GM23338 (cell line): ENCODE measurements around the gene ATP8A2. TPM values are rescaled to one million over a fixed set of nuclear protein-coding genes. Genes with fewer than 3 reads are reported as not detected.

Experiments used
- ATAC-seq: fragments of 200-7000 bp; cut with Tn5 transposase; 3 replicates; pipeline ENCODE4 v1.9.1; 2020
- DNase-seq: peaks from one replicate; pipeline ENCODE4 v3.0.0-alpha.2; 2015; ENCODE audit warnings: low spot score
- H2AFZ ChIP-seq: fragments of 200-600 bp; sonication (generic); 2 replicates; pipeline ENCODE4 v1.8.0; 2016; ENCODE audit warnings: antibody characterized with exemption, mild to moderate bottlenecking, moderate library complexity
- H3F3A ChIP-seq: fragments of 200-600 bp; sonication (generic); replicated peaks from 2 replicates; pipeline ENCODE4 v1.8.0; 2017; ENCODE audit warnings: antibody characterized with exemption, mixed run types, low read depth
- H3K27ac ChIP-seq: fragments of 200-600 bp; sonication (generic); 2 replicates; pipeline ENCODE4 v1.6.1; 2016; ENCODE audit warnings: low read depth
- H3K27me3 ChIP-seq: fragments of 200-600 bp; sonication (generic); 2 replicates; pipeline ENCODE4 v1.8.0; 2016; ENCODE audit warnings: mild to moderate bottlenecking, mixed run types, moderate library complexity; ENCODE audit not compliant: insufficient read depth
- H3K36me3 ChIP-seq: fragments of 200-600 bp; sonication (generic); 2 replicates; pipeline ENCODE4 v1.8.0; 2016; ENCODE audit warnings: mild to moderate bottlenecking; ENCODE audit not compliant: insufficient read depth
- H3K4me1 ChIP-seq: fragments of 200-600 bp; sonication (generic); 2 replicates; pipeline ENCODE4 v1.8.0; 2016; ENCODE audit warnings: mild to moderate bottlenecking, moderate library complexity; ENCODE audit not compliant: insufficient read depth
- H3K4me2 ChIP-seq: fragments of 200-600 bp; sonication (generic); 2 replicates; pipeline ENCODE4 v1.7.1; 2017; ENCODE audit warnings: mixed run types
- H3K4me3 ChIP-seq: fragments of 200-600 bp; sonication (generic); 2 replicates; pipeline ENCODE4 v1.6.1; 2016; ENCODE audit warnings: mixed run types
- H3K79me2 ChIP-seq: fragments of 200-600 bp; sonication (generic); replicated peaks from 2 replicates; pipeline ENCODE4 v1.8.0; 2017; ENCODE audit warnings: mild to moderate bottlenecking; ENCODE audit not compliant: insufficient read depth
- H3K9me2 ChIP-seq: fragments of 200-600 bp; sonication (generic); 2 replicates; pipeline ENCODE4 v1.8.0; 2017; ENCODE audit not compliant: insufficient read depth
- H4K20me1 ChIP-seq: fragments of 200-600 bp; sonication (generic); replicated peaks from 2 replicates; pipeline ENCODE4 v1.8.0; 2017; ENCODE audit warnings: mild to moderate bottlenecking; ENCODE audit not compliant: insufficient read depth
- H3K27ac Mint-ChIP-seq: 2 replicates; pipeline ENCODE4 v1.8.0; 2020; ENCODE audit warnings: inconsistent platforms, mild to moderate bottlenecking, moderate library complexity, mixed read lengths
- H3K27me3 Mint-ChIP-seq: 3 replicates; pipeline ENCODE4 v1.8.0; 2022; ENCODE audit warnings: low read depth, mild to moderate bottlenecking, moderate library complexity, mixed read lengths, inconsistent platforms; ENCODE audit not compliant: insufficient read depth, poor library complexity
- H3K36me3 Mint-ChIP-seq: 3 replicates; pipeline ENCODE4 v1.8.0; 2021; ENCODE audit warnings: low read depth, mild to moderate bottlenecking, inconsistent platforms, moderate library complexity, mixed read lengths
- H3K4me1 Mint-ChIP-seq: 3 replicates; pipeline ENCODE4 v1.8.0; 2020; ENCODE audit warnings: mild to moderate bottlenecking, inconsistent platforms, mixed read lengths
- H3K4me3 Mint-ChIP-seq: 3 replicates; pipeline ENCODE4 v1.8.0; 2021; ENCODE audit warnings: moderate library complexity, mild to moderate bottlenecking, inconsistent platforms, mixed read lengths
- H3K9me3 Mint-ChIP-seq: 3 replicates; pipeline ENCODE4 v1.8.0; 2020; ENCODE audit warnings: moderate library complexity, mild to moderate bottlenecking, inconsistent platforms, mixed read lengths
- CREB1 ChIP-seq: fragments of 250-450 bp; sonication (Bioruptor Pico); IDR thresholded peaks from 2 replicates; pipeline ENCODE4 v1.5.0; 2020; ENCODE audit warnings: low read depth, mild to moderate bottlenecking, moderate library complexity
- EZH2 ChIP-seq: fragments of 200-600 bp; sonication (generic); IDR thresholded peaks from one replicate; pipeline ENCODE4 v1.8.0; 2017; ENCODE audit warnings: antibody characterized with exemption, mild to moderate bottlenecking, low read depth; ENCODE audit not compliant: unreplicated experiment
- EZH2phosphoT487 ChIP-seq: fragments of 200-600 bp; sonication (generic); IDR thresholded peaks from one replicate; pipeline ENCODE4 v1.8.1; 2018; ENCODE audit warnings: antibody characterized with exemption; ENCODE audit not compliant: unreplicated experiment
- JUNB ChIP-seq: IDR thresholded peaks from one replicate; pipeline ENCODE4 v1.6.1; 2016; ENCODE audit warnings: antibody characterized with exemption; ENCODE audit not compliant: unreplicated experiment
- NANOG ChIP-seq: IDR thresholded peaks from 2 replicates; pipeline ENCODE4 v1.6.1; 2016; ENCODE audit warnings: antibody characterized with exemption, borderline replicate concordance
- ZNF114 ChIP-seq: fragments of 250-450 bp; sonication (Bioruptor Pico); IDR thresholded peaks from 2 replicates; pipeline ENCODE4 v1.5.0; 2020; ENCODE audit warnings: mild to moderate bottlenecking, moderate library complexity
- ZNF331 ChIP-seq: fragments of 250-450 bp; sonication (Bioruptor Pico); IDR thresholded peaks from 2 replicates; pipeline ENCODE4 v1.5.0; 2020; ENCODE audit warnings: low read depth, mild to moderate bottlenecking, moderate library complexity
- ZNF462 ChIP-seq: fragments of 250-450 bp; sonication (Bioruptor Pico); IDR thresholded peaks from 2 replicates; pipeline ENCODE4 v1.5.0; 2020; ENCODE audit warnings: mild to moderate bottlenecking, moderate library complexity
- polyA plus RNA-seq: library from polyadenylated mRNA; unstranded; fragments of >200 nt; fragmentation: Nextera tagmentation; extraction: Ambion mirVana; gene quantifications from 2 replicates; pipeline ENCODE4 v1.2.1, GENCODE V29; 2016
- total RNA-seq: library from RNA; depleted of rRNA; stranded (reverse); fragments of >200 nt; shearing (Covaris generic); gene quantifications from 2 replicates; pipeline ENCODE4 v1.2.3, GENCODE V29; 2014
- TF ChIP-seq, protein P1 (sequence below): IDR thresholded peaks from 2 replicates; pipeline ENCODE4 v1.6.1; 2016; ENCODE audit warnings: antibody characterized with exemption

The ATP8A2 gene
- total and polyA plus RNA-seq, 2 experiments from 2014 or later, result 5.7 to 8.8 TPM

GRCh38 chr13:25417535-25417934 is 45.8 kb downstream of the ATP8A2 start (continued):
- TF ChIP-seq JUNB (no peak), ZNF462 (no peak), ZNF331 (CRISPR knock-in tag) (no peak), NANOG (no peak)

GRCh38 chr13:25420161-25420560 is 48.4 kb downstream of the ATP8A2 start:
- ATAC-seq, result no peak; the same call in 2 of the 3 replicates
- peak overlapping the region; percentile 14; the same call in 1 of the 2 replicates for H3K4me2 ChIP-seq
- Mint-ChIP-seq H3K27me3 (no peaks in the 10 kb centered on the region), H3K9me3 (no peaks in the 10 kb centered on the region), H3K36me3 (no peaks in the 10 kb centered on the region), H3K4me1 (peaks cover 26% of the 10 kb centered on the region), H3K4me3 (no peak overlapping the region), H3K27ac (no peak overlapping the region)
- peak; percentile 55 for DNase-seq
- no peak overlapping the region for H2AFZ ChIP-seq
- no peaks in the 10 kb centered on the region for H3K36me3 ChIP-seq
- peaks cover 5% of the 10 kb centered on the region; the same call in 1 of the 2 replicates for H3K9me2 ChIP-seq
- H3K27ac ChIP-seq, result no peak overlapping the region
- no peaks in the 10 kb centered on the region for H3K27me3 ChIP-seq
- peaks cover 25% of the 10 kb centered on the region for H3K4me1 ChIP-seq
- no peaks in the 10 kb centered on the region for H3K79me2 ChIP-seq
- H3F3A ChIP-seq, result no peaks in the 10 kb centered on the region
- H3K4me3 ChIP-seq, result no peak overlapping the region
- H4K20me1 ChIP-seq, result no peaks in the 10 kb centered on the region
- TF ChIP-seq EZH2 (no peak), EZH2phosphoT487 (no peak), ZNF462 (no peak), NANOG (no peak), ZNF331 (CRISPR knock-in tag) (no peak), CREB1 (CRISPR knock-in tag) (no peak), ZNF114 (no peak), JUNB (no peak)
- TF ChIP-seq, protein P1, sequence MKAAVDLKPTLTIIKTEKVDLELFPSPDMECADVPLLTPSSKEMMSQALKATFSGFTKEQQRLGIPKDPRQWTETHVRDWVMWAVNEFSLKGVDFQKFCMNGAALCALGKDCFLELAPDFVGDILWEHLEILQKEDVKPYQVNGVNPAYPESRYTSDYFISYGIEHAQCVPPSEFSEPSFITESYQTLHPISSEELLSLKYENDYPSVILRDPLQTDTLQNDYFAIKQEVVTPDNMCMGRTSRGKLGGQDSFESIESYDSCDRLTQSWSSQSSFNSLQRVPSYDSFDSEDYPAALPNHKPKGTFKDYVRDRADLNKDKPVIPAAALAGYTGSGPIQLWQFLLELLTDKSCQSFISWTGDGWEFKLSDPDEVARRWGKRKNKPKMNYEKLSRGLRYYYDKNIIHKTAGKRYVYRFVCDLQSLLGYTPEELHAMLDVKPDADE, result no peak; the same call in 1 of the 2 replicates
